KMS-11 (cell line): ENCODE results near the gene SNTG2.

Source experiments
- H2AFZ ChIP-seq: fragments of 200-600 bp; sonication (generic); 2 replicates; pipeline ENCODE4 v1.6.1; 2016; ENCODE audit warnings: antibody characterized with exemption, mixed run types, low read depth
- H3K27ac ChIP-seq: fragments of 200-600 bp; sonication (generic); 2 replicates; pipeline ENCODE4 v1.6.1; 2016; ENCODE audit warnings: mild to moderate bottlenecking, mixed run types
- H3K27me3 ChIP-seq: fragments of 200-600 bp; sonication (generic); 2 replicates; pipeline ENCODE4 v1.6.1; 2017; ENCODE audit warnings: mild to moderate bottlenecking, low read depth, mixed run types, moderate library complexity; ENCODE audit not compliant: insufficient read depth
- H3K36me3 ChIP-seq: fragments of 200-600 bp; sonication (generic); 2 replicates; pipeline ENCODE4 v1.6.1; 2017; ENCODE audit warnings: mild to moderate bottlenecking, mixed run types; ENCODE audit not compliant: insufficient read depth
- H3K4me1 ChIP-seq: fragments of 200-600 bp; sonication (generic); 2 replicates; pipeline ENCODE4 v1.6.1; 2016; ENCODE audit warnings: mild to moderate bottlenecking, low read depth, mixed run types; ENCODE audit not compliant: poor library complexity, severe bottlenecking
- H3K4me2 ChIP-seq: fragments of 200-600 bp; sonication (generic); 2 replicates; pipeline ENCODE4 v1.7.0; 2016; ENCODE audit warnings: mild to moderate bottlenecking, mixed run types
- H3K4me3 ChIP-seq: fragments of 200-600 bp; sonication (generic); IDR thresholded peaks from 2 replicates; pipeline ENCODE4 v1.6.1; 2017; ENCODE audit warnings: low read depth, low read length, mixed read lengths; ENCODE audit not compliant: insufficient read depth
- H3K79me2 ChIP-seq: fragments of 200-600 bp; sonication (generic); 2 replicates; pipeline ENCODE4 v1.6.1; 2016; ENCODE audit warnings: low read depth, mixed run types; ENCODE audit not compliant: insufficient read depth
- H3K9ac ChIP-seq: fragments of 200-600 bp; sonication (generic); 2 replicates; pipeline ENCODE4 v1.6.1; 2016; ENCODE audit warnings: mild to moderate bottlenecking, mixed run types
- H4K20me1 ChIP-seq: fragments of 200-600 bp; sonication (generic); 2 replicates; pipeline ENCODE4 v1.6.1; 2016; ENCODE audit warnings: mild to moderate bottlenecking, mixed run types; ENCODE audit not compliant: insufficient read depth
- CTCF ChIP-seq: fragments of 200-600 bp; sonication (generic); conservative IDR thresholded peaks from 2 replicates; pipeline ENCODE4 v1.6.1; 2017; ENCODE audit warnings: low read depth, mild to moderate bottlenecking, antibody characterized with exemption, low read length, moderate library complexity, mixed read lengths

SNTG2 gene

GRCh38 chr2:1004398-1004797 lies 53.7 kb downstream of the SNTG2 start:
- Histone ChIP-seq H3K27ac (no peak overlapping the region), H3K27me3 (no peaks in the 10 kb centered on the region), H4K20me1 (no peaks in the 10 kb centered on the region), H3K36me3 (no peaks in the 10 kb centered on the region), H3K79me2 (no peaks in the 10 kb centered on the region), H3K9ac (no peak overlapping the region), H2AFZ (no peak overlapping the region), H3K4me1 (no peaks in the 10 kb centered on the region), H3K4me2 (no peak overlapping the region), H3K4me3 (no peak overlapping the region)
- TF ChIP-seq CTCF: no peak

- Histone ChIP-seq H3K4me2 (no peak overlapping the region), H2AFZ (no peak overlapping the region), H3K4me1 (no peaks in the 10 kb centered on the region), H3K9ac (no peak overlapping the region), H3K79me2 (no peaks in the 10 kb centered on the region), H3K27ac (no peak overlapping the region), H3K4me3 (no peak overlapping the region), H3K36me3 (no peaks in the 10 kb centered on the region), H3K27me3 (no peaks in the 10 kb centered on the region), H4K20me1 (no peaks in the 10 kb centered on the region)
- no peak for TF ChIP-seq CTCF
Measured at GRCh38 chr2:1010415-1010930, 59.8 kb downstream of the SNTG2 start.

GRCh38 chr2:1011006-1011405 lies 60.4 kb downstream of the SNTG2 start:
- no peaks in the 10 kb centered on the region for H3K79me2 ChIP-seq
- H3K4me2 ChIP-seq: no peak overlapping the region
- H3K27ac ChIP-seq: no peak overlapping the region
- no peak overlapping the region for H3K4me3 ChIP-seq
- H2AFZ ChIP-seq: no peak overlapping the region
- H3K4me1 ChIP-seq: no peaks in the 10 kb centered on the region
- H3K9ac ChIP-seq: no peak overlapping the region
- H4K20me1 ChIP-seq: no peaks in the 10 kb centered on the region
- H3K27me3 ChIP-seq: no peaks in the 10 kb centered on the region
- H3K36me3 ChIP-seq: no peaks in the 10 kb centered on the region
- TF ChIP-seq CTCF: no peak

- Histone ChIP-seq H4K20me1 (no peaks in the 10 kb centered on the region), H3K4me2 (no peak overlapping the region), H3K27me3 (no peaks in the 10 kb centered on the region), H3K4me3 (no peak overlapping the region), H3K9ac (no peak overlapping the region), H2AFZ (no peak overlapping the region), H3K27ac (no peak overlapping the region), H3K4me1 (no peaks in the 10 kb centered on the region), H3K79me2 (no peaks in the 10 kb centered on the region), H3K36me3 (no peaks in the 10 kb centered on the region)
- no peak for TF ChIP-seq CTCF
Measured at GRCh38 chr2:1011985-1012384, 61.3 kb downstream of the SNTG2 start.
